Measurements from ENCODE around the gene LYL1. TPM values are rescaled to one million over a fixed set of nuclear protein-coding genes. Genes with fewer than 3 reads are reported as not detected.
A peak's percentile ranks its signal among the peaks of the same experiment; 100 is the strongest.

LYL1 gene
- total RNA-seq, 1 experiment from 2014 or later: 0.23 TPM

GRCh38 chr19:13063461-13064091 lies 39.1 kb downstream of the LYL1 start:
- ATAC-seq (no peak), DNase-seq (ENCODE audit: low read depth, low spot score) (no peak)
- no peaks in the 10 kb centered on the region for H3K36me3 ChIP-seq (ENCODE audit: control insufficient read depth, insufficient read depth, low read length)
- BruUV-seq (replicated peaks): no TSS peak
- in situ Hi-C loops (cut with HindIII; ENCODE audit: low pct_unique_long_range_greater_than_20kb, low sequenced_read_pairs): no loop called here
- H3K9me3 ChIP-seq (ENCODE audit: control insufficient read depth, insufficient read depth, low read depth, low read length): no peaks in the 10 kb centered on the region
- TF ChIP-seq REST (IDR thresholded peaks at IDR 0.05; ENCODE audit: insufficient read depth in 1 of 2, low read depth in 2 of 2, low read length in 1 of 2) (no peak), SIN3A (IDR thresholded peaks at IDR 0.05; ENCODE audit: borderline replicate concordance, insufficient read depth, low read depth, low read length) (no peak), POLR2AphosphoS5 (IDR thresholded peaks at IDR 0.05; ENCODE audit: low read depth, low read length) (no peak), TCF7L2 (IDR thresholded peaks at IDR 0.05; ENCODE audit: low read depth, low read length) (no peak)
- TF ChIP-seq, protein P1, sequence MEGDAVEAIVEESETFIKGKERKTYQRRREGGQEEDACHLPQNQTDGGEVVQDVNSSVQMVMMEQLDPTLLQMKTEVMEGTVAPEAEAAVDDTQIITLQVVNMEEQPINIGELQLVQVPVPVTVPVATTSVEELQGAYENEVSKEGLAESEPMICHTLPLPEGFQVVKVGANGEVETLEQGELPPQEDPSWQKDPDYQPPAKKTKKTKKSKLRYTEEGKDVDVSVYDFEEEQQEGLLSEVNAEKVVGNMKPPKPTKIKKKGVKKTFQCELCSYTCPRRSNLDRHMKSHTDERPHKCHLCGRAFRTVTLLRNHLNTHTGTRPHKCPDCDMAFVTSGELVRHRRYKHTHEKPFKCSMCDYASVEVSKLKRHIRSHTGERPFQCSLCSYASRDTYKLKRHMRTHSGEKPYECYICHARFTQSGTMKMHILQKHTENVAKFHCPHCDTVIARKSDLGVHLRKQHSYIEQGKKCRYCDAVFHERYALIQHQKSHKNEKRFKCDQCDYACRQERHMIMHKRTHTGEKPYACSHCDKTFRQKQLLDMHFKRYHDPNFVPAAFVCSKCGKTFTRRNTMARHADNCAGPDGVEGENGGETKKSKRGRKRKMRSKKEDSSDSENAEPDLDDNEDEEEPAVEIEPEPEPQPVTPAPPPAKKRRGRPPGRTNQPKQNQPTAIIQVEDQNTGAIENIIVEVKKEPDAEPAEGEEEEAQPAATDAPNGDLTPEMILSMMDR (IDR thresholded peaks at IDR 0.05): no peak
- no peak overlapping the region for H3K4me3 ChIP-seq (ENCODE audit: low read depth in 2 of 2, low read length in 2 of 2)
- CTCF ChIA-PET: no interaction called here
- POLR2A ChIA-PET: no interaction called here
- intact Hi-C loops (cut with micrococcal nuclease; ENCODE audit: unreplicated experiment): no loop called here
- H3K27me3 ChIP-seq (ENCODE audit: control insufficient read depth, insufficient read depth, low read length): no peaks in the 10 kb centered on the region
- H3K27ac ChIP-seq (ENCODE audit: low read length): peak overlapping the region; percentile 99
- H3K4me1 ChIP-seq (ENCODE audit: control insufficient read depth, insufficient read depth, low read length): peaks cover 50% of the 10 kb centered on the region

- no peak overlapping the region for H3K4me3 ChIP-seq (ENCODE audit: low read depth in 2 of 2, low read length in 2 of 2)
- no peak for DNase-seq (ENCODE audit: low read depth, low spot score)
- in situ Hi-C loops (cut with HindIII; ENCODE audit: low pct_unique_long_range_greater_than_20kb, low sequenced_read_pairs): no loop called here
- peaks cover 63% of the 10 kb centered on the region for H3K4me1 ChIP-seq (ENCODE audit: control insufficient read depth, insufficient read depth, low read length)
- intact Hi-C loops (cut with micrococcal nuclease; ENCODE audit: unreplicated experiment): no loop called here
- no peak for TF ChIP-seq REST (IDR thresholded peaks at IDR 0.05; ENCODE audit: insufficient read depth in 1 of 2, low read depth in 2 of 2, low read length in 1 of 2)
- no peak for TF ChIP-seq TCF7L2 (IDR thresholded peaks at IDR 0.05; ENCODE audit: low read depth, low read length)
- TF ChIP-seq POLR2AphosphoS5 (IDR thresholded peaks at IDR 0.05; ENCODE audit: low read depth, low read length): no peak
- TF ChIP-seq, protein P1 (IDR thresholded peaks at IDR 0.05): no peak
- TF ChIP-seq SIN3A (IDR thresholded peaks at IDR 0.05; ENCODE audit: borderline replicate concordance, insufficient read depth, low read depth, low read length): no peak
- H3K27me3 ChIP-seq (ENCODE audit: control insufficient read depth, insufficient read depth, low read length): no peaks in the 10 kb centered on the region
- H3K36me3 ChIP-seq (ENCODE audit: control insufficient read depth, insufficient read depth, low read length): no peaks in the 10 kb centered on the region
- H3K27ac ChIP-seq (ENCODE audit: low read length): peak overlapping the region; percentile 99
- BruUV-seq (replicated peaks): no TSS peak
- POLR2A ChIA-PET: no interaction called here
- H3K9me3 ChIP-seq (ENCODE audit: control insufficient read depth, insufficient read depth, low read depth, low read length): no peaks in the 10 kb centered on the region
- CTCF ChIA-PET: no interaction called here
- no peak for ATAC-seq
These were observed 40.3 kb downstream of the LYL1 start for GRCh38 chr19:13062317-13062716.
